GM23338 (cell line): ENCODE data around the gene ACTR10. TPM values are rescaled to one million over a fixed set of nuclear protein-coding genes. Genes with fewer than 3 reads are reported as not detected.

ENCODE experiments used
- ATAC-seq: fragments of 200-7000 bp; cut with Tn5 transposase; 3 replicates; pipeline ENCODE4 v1.9.1; 2020
- DNase-seq: peaks from one replicate; pipeline ENCODE4 v3.0.0-alpha.2; 2015; ENCODE audit warnings: low spot score
- H2AFZ ChIP-seq: fragments of 200-600 bp; sonication (generic); 2 replicates; pipeline ENCODE4 v1.8.0; 2016; ENCODE audit warnings: antibody characterized with exemption, mild to moderate bottlenecking, moderate library complexity
- H3F3A ChIP-seq: fragments of 200-600 bp; sonication (generic); replicated peaks from 2 replicates; pipeline ENCODE4 v1.8.0; 2017; ENCODE audit warnings: antibody characterized with exemption, mixed run types, low read depth
- H3K27ac ChIP-seq: fragments of 200-600 bp; sonication (generic); 2 replicates; pipeline ENCODE4 v1.6.1; 2016; ENCODE audit warnings: low read depth
- H3K27me3 ChIP-seq: fragments of 200-600 bp; sonication (generic); 2 replicates; pipeline ENCODE4 v1.8.0; 2016; ENCODE audit warnings: mild to moderate bottlenecking, mixed run types, moderate library complexity; ENCODE audit not compliant: insufficient read depth
- H3K36me3 ChIP-seq: fragments of 200-600 bp; sonication (generic); 2 replicates; pipeline ENCODE4 v1.8.0; 2016; ENCODE audit warnings: mild to moderate bottlenecking; ENCODE audit not compliant: insufficient read depth
- H3K4me1 ChIP-seq: fragments of 200-600 bp; sonication (generic); 2 replicates; pipeline ENCODE4 v1.8.0; 2016; ENCODE audit warnings: mild to moderate bottlenecking, moderate library complexity; ENCODE audit not compliant: insufficient read depth
- H3K4me2 ChIP-seq: fragments of 200-600 bp; sonication (generic); 2 replicates; pipeline ENCODE4 v1.7.1; 2017; ENCODE audit warnings: mixed run types
- H3K4me3 ChIP-seq: fragments of 200-600 bp; sonication (generic); 2 replicates; pipeline ENCODE4 v1.6.1; 2016; ENCODE audit warnings: mixed run types
- H3K79me2 ChIP-seq: fragments of 200-600 bp; sonication (generic); replicated peaks from 2 replicates; pipeline ENCODE4 v1.8.0; 2017; ENCODE audit warnings: mild to moderate bottlenecking; ENCODE audit not compliant: insufficient read depth
- H3K9me2 ChIP-seq: fragments of 200-600 bp; sonication (generic); 2 replicates; pipeline ENCODE4 v1.8.0; 2017; ENCODE audit not compliant: insufficient read depth
- H4K20me1 ChIP-seq: fragments of 200-600 bp; sonication (generic); replicated peaks from 2 replicates; pipeline ENCODE4 v1.8.0; 2017; ENCODE audit warnings: mild to moderate bottlenecking; ENCODE audit not compliant: insufficient read depth
- H3K27ac Mint-ChIP-seq: 2 replicates; pipeline ENCODE4 v1.8.0; 2020; ENCODE audit warnings: inconsistent platforms, mild to moderate bottlenecking, moderate library complexity, mixed read lengths
- H3K27me3 Mint-ChIP-seq: 3 replicates; pipeline ENCODE4 v1.8.0; 2022; ENCODE audit warnings: low read depth, mild to moderate bottlenecking, moderate library complexity, mixed read lengths, inconsistent platforms; ENCODE audit not compliant: insufficient read depth, poor library complexity
- H3K36me3 Mint-ChIP-seq: 3 replicates; pipeline ENCODE4 v1.8.0; 2021; ENCODE audit warnings: low read depth, mild to moderate bottlenecking, inconsistent platforms, moderate library complexity, mixed read lengths
- H3K4me1 Mint-ChIP-seq: 3 replicates; pipeline ENCODE4 v1.8.0; 2020; ENCODE audit warnings: mild to moderate bottlenecking, inconsistent platforms, mixed read lengths
- H3K4me3 Mint-ChIP-seq: 3 replicates; pipeline ENCODE4 v1.8.0; 2021; ENCODE audit warnings: moderate library complexity, mild to moderate bottlenecking, inconsistent platforms, mixed read lengths
- H3K9me3 Mint-ChIP-seq: 3 replicates; pipeline ENCODE4 v1.8.0; 2020; ENCODE audit warnings: moderate library complexity, mild to moderate bottlenecking, inconsistent platforms, mixed read lengths
- CREB1 ChIP-seq: fragments of 250-450 bp; sonication (Bioruptor Pico); IDR thresholded peaks from 2 replicates; pipeline ENCODE4 v1.5.0; 2020; ENCODE audit warnings: low read depth, mild to moderate bottlenecking, moderate library complexity
- ETS1 ChIP-seq: IDR thresholded peaks from 2 replicates; pipeline ENCODE4 v1.6.1; 2016; ENCODE audit warnings: antibody characterized with exemption
- EZH2 ChIP-seq: fragments of 200-600 bp; sonication (generic); IDR thresholded peaks from one replicate; pipeline ENCODE4 v1.8.0; 2017; ENCODE audit warnings: antibody characterized with exemption, mild to moderate bottlenecking, low read depth; ENCODE audit not compliant: unreplicated experiment
- EZH2phosphoT487 ChIP-seq: fragments of 200-600 bp; sonication (generic); IDR thresholded peaks from one replicate; pipeline ENCODE4 v1.8.1; 2018; ENCODE audit warnings: antibody characterized with exemption; ENCODE audit not compliant: unreplicated experiment
- JUNB ChIP-seq: IDR thresholded peaks from one replicate; pipeline ENCODE4 v1.6.1; 2016; ENCODE audit warnings: antibody characterized with exemption; ENCODE audit not compliant: unreplicated experiment
- NANOG ChIP-seq: IDR thresholded peaks from 2 replicates; pipeline ENCODE4 v1.6.1; 2016; ENCODE audit warnings: antibody characterized with exemption, borderline replicate concordance
- STAT1 ChIP-seq: IDR thresholded peaks from one replicate; pipeline ENCODE4 v1.6.1; 2016; ENCODE audit warnings: antibody characterized with exemption; ENCODE audit not compliant: unreplicated experiment
- ZNF114 ChIP-seq: fragments of 250-450 bp; sonication (Bioruptor Pico); IDR thresholded peaks from 2 replicates; pipeline ENCODE4 v1.5.0; 2020; ENCODE audit warnings: mild to moderate bottlenecking, moderate library complexity
- ZNF462 ChIP-seq: fragments of 250-450 bp; sonication (Bioruptor Pico); IDR thresholded peaks from 2 replicates; pipeline ENCODE4 v1.5.0; 2020; ENCODE audit warnings: mild to moderate bottlenecking, moderate library complexity
- polyA plus RNA-seq: library from polyadenylated mRNA; unstranded; fragments of >200 nt; fragmentation: Nextera tagmentation; extraction: Ambion mirVana; gene quantifications from 2 replicates; pipeline ENCODE4 v1.2.1, GENCODE V29; 2016
- total RNA-seq: library from RNA; depleted of rRNA; stranded (reverse); fragments of >200 nt; shearing (Covaris generic); gene quantifications from 2 replicates; pipeline ENCODE4 v1.2.3, GENCODE V29; 2014
- TF ChIP-seq, protein P1 (sequence below), 2 experiments: fragments of 200-600 bp in 1 of 2; sonication (generic) in 1 of 2; conservative IDR thresholded peaks; 2 replicates each; pipeline versions ENCODE4 v1.5.1 to v1.6.1; 2016 to 2017; ENCODE audit warnings: antibody characterized with exemption in 2 of 2, low read depth in 2 of 2, mild to moderate bottlenecking in 2 of 2, moderate library complexity in 1 of 2
- TF ChIP-seq, protein P2 (sequence below): IDR thresholded peaks from one replicate; pipeline ENCODE4 v1.6.1; 2018; ENCODE audit warnings: antibody characterized with exemption; ENCODE audit not compliant: unreplicated experiment

ACTR10 gene
- total and polyA plus RNA-seq, 2 experiments from 2014 or later = 30.8 to 50.2 TPM

DNA sequence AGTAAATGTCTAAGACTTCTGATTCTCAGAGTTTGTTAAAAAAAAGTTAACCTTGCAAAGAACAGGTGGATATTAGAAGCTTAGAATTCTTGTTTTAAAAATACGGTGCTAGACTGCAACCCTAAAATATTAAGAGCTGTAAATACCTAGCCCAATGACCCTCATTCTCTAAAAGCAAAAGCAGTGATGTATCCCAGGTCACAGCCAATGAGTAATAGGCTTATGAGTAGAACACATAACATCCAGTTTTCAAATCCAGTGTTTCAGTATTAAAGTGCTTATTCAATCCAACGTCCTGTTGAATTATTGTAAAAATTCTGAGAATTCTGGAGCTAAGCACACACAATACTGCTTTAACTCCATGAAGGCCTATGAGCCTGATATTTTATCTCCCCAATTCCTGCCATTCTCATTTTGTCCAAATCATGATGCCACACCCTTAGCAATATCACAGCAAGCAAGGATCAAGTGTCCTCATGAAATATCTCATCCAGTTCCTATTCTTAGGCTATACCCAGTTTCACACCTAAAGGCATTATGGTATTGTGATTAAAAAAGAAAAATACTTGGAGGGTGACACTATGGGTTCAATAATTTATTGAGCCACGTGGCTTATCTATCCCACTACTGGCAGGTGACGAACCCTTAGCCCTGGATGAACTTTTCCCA is 83.1 kb downstream of the ACTR10 start:
- Mint-ChIP-seq H3K9me3 (no peaks in the 10 kb centered on the region), H3K4me1 (no peaks in the 10 kb centered on the region), H3K27me3 (no peaks in the 10 kb centered on the region), H3K27ac (no peak overlapping the region), H3K4me3 (no peak overlapping the region), H3K36me3 (peaks cover 66% of the 10 kb centered on the region)
- H3F3A ChIP-seq = no peaks in the 10 kb centered on the region
- ATAC-seq = no peak
- H3K79me2 ChIP-seq = peaks cover 98% of the 10 kb centered on the region
- H3K27ac ChIP-seq = no peak overlapping the region
- H3K4me3 ChIP-seq = no peak overlapping the region
- no peak for DNase-seq
- H3K9me2 ChIP-seq = no peaks in the 10 kb centered on the region
- no peaks in the 10 kb centered on the region for H3K4me1 ChIP-seq
- no peak overlapping the region for H3K4me2 ChIP-seq
- TF ChIP-seq CREB1 (CRISPR knock-in tag) (no peak), ZNF462 (CRISPR knock-in tag) (no peak), STAT1 (no peak), ZNF114 (CRISPR knock-in tag) (no peak), JUNB (no peak), EZH2 (no peak), EZH2phosphoT487 (no peak), ETS1 (no peak), NANOG (no peak)
- TF ChIP-seq, protein P1, sequence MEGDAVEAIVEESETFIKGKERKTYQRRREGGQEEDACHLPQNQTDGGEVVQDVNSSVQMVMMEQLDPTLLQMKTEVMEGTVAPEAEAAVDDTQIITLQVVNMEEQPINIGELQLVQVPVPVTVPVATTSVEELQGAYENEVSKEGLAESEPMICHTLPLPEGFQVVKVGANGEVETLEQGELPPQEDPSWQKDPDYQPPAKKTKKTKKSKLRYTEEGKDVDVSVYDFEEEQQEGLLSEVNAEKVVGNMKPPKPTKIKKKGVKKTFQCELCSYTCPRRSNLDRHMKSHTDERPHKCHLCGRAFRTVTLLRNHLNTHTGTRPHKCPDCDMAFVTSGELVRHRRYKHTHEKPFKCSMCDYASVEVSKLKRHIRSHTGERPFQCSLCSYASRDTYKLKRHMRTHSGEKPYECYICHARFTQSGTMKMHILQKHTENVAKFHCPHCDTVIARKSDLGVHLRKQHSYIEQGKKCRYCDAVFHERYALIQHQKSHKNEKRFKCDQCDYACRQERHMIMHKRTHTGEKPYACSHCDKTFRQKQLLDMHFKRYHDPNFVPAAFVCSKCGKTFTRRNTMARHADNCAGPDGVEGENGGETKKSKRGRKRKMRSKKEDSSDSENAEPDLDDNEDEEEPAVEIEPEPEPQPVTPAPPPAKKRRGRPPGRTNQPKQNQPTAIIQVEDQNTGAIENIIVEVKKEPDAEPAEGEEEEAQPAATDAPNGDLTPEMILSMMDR (conservative IDR thresholded peaks at IDR 0.05; ENCODE audit: low read depth in 2 of 2) = no peak
- TF ChIP-seq, protein P2, sequence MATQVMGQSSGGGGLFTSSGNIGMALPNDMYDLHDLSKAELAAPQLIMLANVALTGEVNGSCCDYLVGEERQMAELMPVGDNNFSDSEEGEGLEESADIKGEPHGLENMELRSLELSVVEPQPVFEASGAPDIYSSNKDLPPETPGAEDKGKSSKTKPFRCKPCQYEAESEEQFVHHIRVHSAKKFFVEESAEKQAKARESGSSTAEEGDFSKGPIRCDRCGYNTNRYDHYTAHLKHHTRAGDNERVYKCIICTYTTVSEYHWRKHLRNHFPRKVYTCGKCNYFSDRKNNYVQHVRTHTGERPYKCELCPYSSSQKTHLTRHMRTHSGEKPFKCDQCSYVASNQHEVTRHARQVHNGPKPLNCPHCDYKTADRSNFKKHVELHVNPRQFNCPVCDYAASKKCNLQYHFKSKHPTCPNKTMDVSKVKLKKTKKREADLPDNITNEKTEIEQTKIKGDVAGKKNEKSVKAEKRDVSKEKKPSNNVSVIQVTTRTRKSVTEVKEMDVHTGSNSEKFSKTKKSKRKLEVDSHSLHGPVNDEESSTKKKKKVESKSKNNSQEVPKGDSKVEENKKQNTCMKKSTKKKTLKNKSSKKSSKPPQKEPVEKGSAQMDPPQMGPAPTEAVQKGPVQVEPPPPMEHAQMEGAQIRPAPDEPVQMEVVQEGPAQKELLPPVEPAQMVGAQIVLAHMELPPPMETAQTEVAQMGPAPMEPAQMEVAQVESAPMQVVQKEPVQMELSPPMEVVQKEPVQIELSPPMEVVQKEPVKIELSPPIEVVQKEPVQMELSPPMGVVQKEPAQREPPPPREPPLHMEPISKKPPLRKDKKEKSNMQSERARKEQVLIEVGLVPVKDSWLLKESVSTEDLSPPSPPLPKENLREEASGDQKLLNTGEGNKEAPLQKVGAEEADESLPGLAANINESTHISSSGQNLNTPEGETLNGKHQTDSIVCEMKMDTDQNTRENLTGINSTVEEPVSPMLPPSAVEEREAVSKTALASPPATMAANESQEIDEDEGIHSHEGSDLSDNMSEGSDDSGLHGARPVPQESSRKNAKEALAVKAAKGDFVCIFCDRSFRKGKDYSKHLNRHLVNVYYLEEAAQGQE = no peak
- no peak overlapping the region for H2AFZ ChIP-seq
- H3K27me3 ChIP-seq = no peaks in the 10 kb centered on the region
- peaks cover 24% of the 10 kb centered on the region for H4K20me1 ChIP-seq
- peaks cover 31% of the 10 kb centered on the region for H3K36me3 ChIP-seq
